ENCODE measurements around the gene TEX50. TPM values are rescaled to one million over a fixed set of nuclear protein-coding genes. Genes with fewer than 3 reads are reported as not detected.

Gene TEX50, protein sequence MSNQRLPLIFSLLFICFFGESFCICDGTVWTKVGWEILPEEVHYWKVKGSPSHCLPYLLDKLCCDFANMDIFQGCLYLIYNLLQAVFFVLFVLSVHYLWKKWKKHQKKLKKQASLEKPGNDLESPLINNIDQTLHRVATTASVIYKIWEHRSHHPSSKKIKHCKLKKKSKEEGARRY
- total RNA-seq = not detected in 2 replicates

DNA sequence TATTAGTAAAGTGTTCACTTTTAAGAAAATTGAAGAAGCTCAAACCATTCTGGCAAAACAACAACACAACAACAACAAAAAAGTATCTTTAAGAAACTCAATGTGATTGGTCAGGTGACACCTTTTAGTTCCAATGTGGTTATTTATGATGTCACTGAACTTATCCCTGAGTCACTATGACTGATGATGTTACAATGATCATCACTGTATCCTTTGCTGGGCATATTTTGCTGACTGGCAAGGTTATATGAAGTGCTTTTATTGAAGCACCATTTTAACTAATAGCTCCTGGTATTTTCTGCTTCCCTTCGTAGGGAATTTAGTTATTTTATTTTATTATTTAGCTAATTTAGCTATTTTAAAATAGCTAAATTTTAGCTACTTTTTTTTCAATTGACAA lies at the start of gene TEX50:
TEX50 (plus strand) TSS at position 223 of the 400 bp plus-strand sequence. CDS start 184 bp downstream, outside the sequence.

DNA sequence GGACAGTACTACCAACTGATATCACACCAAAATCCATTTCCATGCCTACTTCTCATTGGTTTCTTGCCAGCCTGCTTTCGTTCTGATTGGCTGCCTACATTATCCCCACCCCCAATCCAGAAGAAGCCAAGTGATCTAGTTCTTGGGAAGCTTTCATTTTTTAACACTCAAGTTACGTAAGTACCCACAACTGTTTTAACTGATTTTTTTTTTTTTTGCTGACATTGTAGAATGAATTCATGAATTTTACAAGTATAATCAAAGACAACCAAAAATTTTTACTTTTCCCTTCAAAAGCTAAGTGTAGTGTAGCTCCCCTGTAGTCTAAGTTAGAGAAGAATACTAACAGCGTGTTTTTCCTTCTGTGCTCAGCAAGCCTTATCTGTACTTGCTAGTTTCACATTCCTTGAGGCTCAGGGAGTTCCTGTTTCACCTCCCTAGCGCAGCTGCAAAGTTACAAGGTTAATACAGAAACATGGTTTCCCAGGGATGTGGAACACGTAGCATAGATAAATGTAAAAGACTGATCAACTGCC lies 32.0 kb upstream of the TEX50 start, which contains the start of gene SLC9C2:
SLC9C2 (minus strand) TSS at position 17 of the 536 bp plus-strand sequence. CDS start 1,296 bp downstream, outside the sequence.

DNA sequence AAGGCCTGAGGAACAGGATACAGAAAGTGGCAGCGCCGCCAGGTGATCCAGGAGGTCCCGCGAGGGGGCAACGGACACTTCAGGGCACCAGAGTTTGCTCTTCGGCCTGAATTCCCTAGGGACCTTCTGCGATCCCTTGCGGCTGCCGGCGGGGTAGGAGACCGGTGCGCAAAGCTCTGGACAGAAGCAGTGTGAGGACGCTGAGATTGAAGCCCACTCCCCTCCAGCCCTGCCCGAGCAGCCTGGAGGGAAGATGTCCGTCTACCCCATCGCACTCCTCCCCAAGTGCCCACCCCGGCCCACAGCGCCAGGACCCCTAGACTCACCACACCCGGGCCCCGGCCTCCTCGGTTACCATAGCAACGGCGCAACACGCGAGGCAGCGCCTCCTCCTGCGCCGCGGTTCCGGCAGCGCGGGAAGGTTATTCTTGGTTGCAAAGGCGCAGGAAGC lies 34.4 kb downstream of the TEX50 start, which contains the start of gene ANKRD45:
ANKRD45 (minus strand) TSS at position 361 of the 451 bp plus-strand sequence. CDS start 10,433 bp downstream, outside the sequence.

Other genes with a start within 250 kb of the TEX50 start
- 248 and 300 TPM in 2 replicates for gene PRDX6, start 158.0 kb upstream of the TEX50 start, total RNA-seq
- 2.7 and 7.8 TPM in 2 replicates for gene SLC9C2, start 32.3 kb upstream of the TEX50 start, total RNA-seq
- not detected in 2 replicates for gene ANKRD45, start 34.5 kb downstream of the TEX50 start, total RNA-seq
- gene KLHL20, start 79.6 kb downstream of the TEX50 start, total RNA-seq = 23.8 and 28.5 TPM in 2 replicates
- gene DARS2, start 189.3 kb downstream of the TEX50 start, total RNA-seq = 8.3 and 11.7 TPM in 2 replicates
- 5.4 and 8.3 TPM in 2 replicates for gene CENPL, start 189.5 kb downstream of the TEX50 start, total RNA-seq
- 467 and 490 TPM in 2 replicates for gene GAS5, start 232.7 kb downstream of the TEX50 start, total RNA-seq
- gene ZBTB37, start 233.0 kb downstream of the TEX50 start, total RNA-seq = 3.6 and 4.5 TPM in 2 replicates